Activated CD4-positive, alpha-beta T cell treated with anti-CD3 and anti-CD28 coated beads, Interleukin-2, Interleukin-4, amounts not matched to agents 100 ng/mL and 50 ng/mL, durations not matched to agents 16 hours and 8 hours (primary cell): ENCODE results near the gene DCD.
A peak's percentile ranks its signal among the peaks of the same experiment; 100 is the strongest.
"Not testable (repeated sequence)": the region's sequence is repeated elsewhere in the genome, so short reads cannot be mapped to it uniquely, and the experiment has no call there.

Experiments used
- DNase-seq: peaks from one replicate; pipeline ENCODE4 v3.0.0-alpha.2; 2020; ENCODE audit warnings: low spot score

The DCD gene, protein sequence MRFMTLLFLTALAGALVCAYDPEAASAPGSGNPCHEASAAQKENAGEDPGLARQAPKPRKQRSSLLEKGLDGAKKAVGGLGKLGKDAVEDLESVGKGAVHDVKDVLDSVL

GRCh38 chr12:54648265-54648664, at the start of gene DCD:
DCD (minus strand) TSS chr12:54648365; CDS start chr12:54648303, 62 bp downstream.
- no peak for DNase-seq

DNA sequence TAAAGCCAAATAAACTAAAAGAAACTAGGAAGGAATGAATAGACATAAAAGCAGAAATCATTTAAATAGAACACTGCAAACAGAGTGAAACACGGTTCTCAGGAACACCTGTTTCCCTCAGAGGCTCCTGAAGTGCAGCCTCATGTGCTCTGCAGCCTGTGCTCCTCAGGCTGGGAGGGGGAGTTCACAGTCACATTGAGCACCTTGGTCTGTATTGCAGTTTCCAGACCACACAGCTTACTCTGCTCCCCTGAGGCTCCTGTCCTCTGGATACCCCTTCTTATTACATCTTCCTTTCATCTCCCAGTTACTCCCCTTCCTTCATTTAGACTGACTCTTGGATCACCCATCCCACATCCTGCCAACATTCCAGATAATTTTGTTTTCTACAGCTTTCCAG, 49.7 kb upstream of the DCD start:
- DNase-seq: no peak

DNA sequence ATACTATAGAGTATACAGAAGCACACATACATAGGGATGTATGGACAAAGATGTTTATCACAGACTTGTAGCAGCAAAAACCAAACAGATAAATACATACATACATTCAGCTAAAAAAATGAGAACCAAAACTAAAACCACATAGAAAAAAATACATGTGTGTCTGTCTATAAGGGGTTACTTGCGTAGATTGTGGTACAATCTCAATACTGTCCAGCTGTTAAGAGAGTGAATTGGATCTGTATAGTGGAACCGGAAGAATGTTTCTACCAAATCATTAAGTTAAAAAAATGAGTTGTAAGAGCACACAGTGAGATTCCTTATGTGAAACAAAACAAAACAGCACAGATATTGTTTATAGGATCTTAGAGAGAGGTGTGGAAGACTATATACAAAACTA, 44.2 kb upstream of the DCD start:
- no peak for DNase-seq

DNA sequence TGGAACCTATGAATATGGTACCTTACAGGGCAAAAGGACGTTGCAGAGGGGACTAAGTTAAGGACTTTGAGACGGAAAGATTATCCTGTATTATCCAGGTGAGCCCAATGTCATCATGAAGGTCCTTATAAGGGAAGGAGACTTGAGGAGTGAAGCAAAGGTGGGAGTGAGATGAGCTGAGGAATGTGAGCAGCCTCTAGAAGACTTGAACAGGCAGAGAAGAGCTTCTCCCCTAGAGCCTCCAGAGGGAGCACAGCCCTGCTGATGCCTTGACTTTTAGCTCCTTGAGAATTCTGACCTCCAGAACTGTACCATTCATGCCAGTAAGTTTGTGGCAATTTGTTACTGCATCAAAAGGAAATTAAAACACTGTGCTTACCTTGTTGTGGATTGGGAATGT, 41.8 kb upstream of the DCD start:
- DNase-seq: no peak

DNA sequence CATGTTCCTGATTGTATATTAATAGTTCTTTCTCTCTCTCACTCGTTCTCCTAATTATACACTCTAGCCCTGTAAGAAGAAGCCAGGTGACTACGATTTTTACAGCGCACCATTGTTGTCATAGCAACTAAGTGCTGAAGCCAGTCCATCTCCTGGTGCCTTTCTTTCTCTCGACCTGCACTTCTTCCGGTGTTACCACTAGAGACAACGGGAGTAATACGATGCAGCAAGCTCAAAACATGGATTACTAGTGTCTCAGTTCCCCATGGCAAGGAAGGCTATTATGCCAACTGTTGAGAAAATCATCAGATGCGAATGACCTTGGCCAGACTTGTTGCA, 40.8 kb upstream of the DCD start:
- no peak for DNase-seq

DNA sequence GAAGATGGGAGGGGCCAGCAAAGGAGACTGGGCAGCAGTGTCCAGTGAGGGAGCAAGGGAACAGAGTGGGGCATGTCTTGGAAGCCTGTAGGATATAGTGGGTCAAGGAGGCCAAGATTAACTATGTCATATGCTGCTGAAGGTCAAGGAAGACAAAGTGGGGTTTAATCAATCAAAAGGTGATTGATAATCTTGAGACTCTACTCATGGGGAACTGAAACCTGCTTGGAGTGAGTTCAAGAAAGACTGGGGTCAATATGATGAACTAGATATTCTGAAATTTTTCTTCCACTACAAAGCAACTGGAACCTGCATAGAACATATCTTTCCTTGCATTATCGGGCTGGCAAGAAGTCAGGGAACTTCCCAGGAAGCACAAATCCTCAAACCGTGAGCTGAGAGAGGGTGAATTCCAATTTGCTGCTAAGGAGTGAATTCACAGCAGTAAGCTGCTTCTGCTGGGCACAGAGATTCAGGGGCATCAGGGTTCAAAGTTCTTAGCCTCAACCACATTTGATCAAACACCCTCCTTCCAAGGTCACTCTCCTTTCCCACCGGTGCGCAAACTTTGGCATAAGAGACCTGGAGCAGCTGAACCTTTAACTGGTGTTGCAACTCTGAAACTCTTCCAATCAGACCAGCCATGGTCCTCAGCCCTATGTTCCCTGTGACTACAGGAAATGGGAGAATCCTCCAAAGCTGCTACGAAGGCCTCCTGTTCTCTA, 40.3 kb upstream of the DCD start:
- no peak for DNase-seq

DNA sequence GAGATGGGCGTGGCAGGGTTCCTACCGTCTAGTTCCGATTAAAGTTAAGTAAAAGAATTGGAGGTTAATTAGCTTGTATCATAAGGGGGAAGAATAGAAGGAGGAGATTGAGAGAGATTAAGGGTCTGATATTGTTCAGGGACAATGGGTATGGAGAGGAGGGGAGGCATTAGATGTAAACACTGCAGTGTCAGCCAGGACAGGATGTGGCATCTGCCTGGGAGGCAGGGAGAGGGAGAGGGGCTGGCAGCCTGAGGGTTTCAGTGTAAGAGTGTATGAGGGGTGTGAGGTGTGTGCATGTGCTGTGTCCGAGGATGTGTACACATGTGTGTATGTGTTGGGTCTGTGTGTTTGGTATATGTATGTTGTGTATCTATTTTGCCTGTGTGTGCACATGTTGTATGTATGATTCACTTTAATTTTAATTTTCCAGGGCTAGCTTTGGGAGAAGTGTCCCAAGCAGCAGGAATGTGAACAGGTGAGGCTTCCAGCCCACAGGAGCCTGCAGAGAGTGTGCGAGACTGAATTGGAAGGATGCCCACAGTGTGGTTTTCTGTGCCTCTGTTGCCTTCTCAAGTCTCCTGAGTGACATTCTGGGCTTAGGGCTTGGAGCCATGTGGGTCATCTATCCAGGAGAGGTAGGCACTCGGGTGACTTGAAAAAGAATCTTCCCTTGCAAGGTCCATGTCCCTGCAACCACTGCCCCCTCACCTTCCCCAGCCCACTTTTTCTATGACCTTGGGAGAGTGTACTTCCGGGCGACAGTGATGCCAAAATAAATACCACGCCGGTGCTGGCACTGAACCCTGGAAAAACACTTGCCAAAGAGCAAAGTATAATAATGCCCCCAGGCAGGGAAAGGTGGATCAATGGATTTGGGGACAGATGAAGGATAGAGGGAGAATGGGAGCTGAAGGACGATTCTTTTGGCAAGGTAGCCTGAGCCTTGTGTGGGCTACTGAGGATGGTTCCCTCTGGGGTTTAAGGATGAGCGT, 36.8 kb upstream of the DCD start:
- no peak for DNase-seq

GRCh38 chr12:54683398-54683797, 35.2 kb upstream of the DCD start:
- DNase-seq: no peak

GRCh38 chr12:54682674-54683073, 34.5 kb upstream of the DCD start:
- no peak for DNase-seq

DNA sequence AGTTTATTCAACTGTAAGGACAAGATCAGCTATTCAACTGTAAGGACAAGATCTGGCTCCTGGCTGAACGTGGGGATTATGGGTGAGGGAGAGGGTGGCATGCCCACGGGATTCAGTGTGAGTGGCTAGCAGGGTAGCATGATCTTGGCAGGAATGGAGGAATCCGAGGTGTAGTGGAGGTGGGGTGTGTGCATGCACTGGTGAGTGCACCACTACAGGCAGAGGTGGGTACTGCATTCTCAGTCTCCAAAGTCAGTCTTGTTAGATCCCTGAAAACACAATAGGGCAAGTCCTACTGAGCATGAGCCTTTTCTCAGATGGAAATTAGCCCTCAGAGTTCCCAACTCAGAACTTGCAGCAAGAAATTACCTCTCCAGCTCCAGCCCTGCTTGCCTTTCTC, 32.2 kb upstream of the DCD start:
- peak; percentile 30 for DNase-seq

GRCh38 chr12:54678131-54678530, 30.0 kb upstream of the DCD start:
- DNase-seq: no peak

- no peak for DNase-seq
Measured at GRCh38 chr12:54667945-54668344, 19.8 kb upstream of the DCD start.

- no peak for DNase-seq
Measured at GRCh38 chr12:54666008-54666407, 17.8 kb upstream of the DCD start.

DNA sequence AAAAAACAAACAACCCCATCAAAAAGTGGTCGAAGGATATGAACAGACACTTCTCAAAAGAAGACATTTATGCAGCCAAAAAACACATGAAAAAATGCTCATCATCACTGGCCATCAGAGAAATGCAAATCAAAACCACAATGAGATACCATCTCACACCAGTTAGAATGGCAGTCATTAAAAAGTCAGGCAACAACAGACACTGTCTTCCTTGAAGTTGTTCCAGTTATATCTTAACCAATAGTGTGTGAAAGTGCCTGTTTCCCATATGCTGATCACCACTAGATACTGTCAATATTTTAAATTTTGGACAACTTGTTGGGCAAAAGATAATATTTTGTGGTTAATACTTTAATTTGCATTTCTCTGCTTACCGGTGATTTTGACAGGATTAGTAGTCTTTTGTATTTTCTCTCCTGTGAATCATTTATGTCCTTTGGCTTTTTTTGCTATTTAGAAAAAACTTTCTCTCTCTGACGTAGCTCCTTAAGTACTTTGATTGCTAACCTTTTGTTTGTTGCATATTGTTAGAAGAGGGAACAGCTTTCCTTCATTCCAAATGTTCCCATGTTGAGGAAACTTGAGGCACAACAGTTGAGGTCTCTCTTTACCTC, 17.0 kb upstream of the DCD start:
- DNase-seq: not testable (repeated sequence)

GRCh38 chr12:54663603-54664002, 15.4 kb upstream of the DCD start:
- no peak for DNase-seq

GRCh38 chr12:54662026-54662425, 13.9 kb upstream of the DCD start:
- no peak for DNase-seq

DNA sequence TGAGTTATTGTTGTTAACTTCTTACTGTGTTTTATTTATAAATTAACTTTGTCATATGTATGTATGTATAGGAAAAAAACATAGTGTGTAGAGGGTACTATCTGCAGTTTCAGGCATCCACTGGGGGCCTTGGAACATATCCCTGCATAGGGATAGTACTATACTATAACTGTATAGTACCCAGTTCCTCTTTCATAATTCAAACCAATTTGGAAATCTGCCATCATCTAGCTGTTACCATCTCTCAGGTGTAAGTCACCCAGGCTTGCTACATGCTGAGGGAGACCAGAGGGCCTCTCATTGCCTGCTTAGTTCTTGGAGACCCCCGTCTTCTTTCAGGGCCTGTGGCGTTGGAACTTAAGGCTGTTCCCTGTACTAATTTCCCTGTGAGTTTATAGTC, 12.9 kb upstream of the DCD start:
- no peak for DNase-seq

GRCh38 chr12:54660320-54660962, 12.3 kb upstream of the DCD start:
- DNase-seq: no peak

DNA sequence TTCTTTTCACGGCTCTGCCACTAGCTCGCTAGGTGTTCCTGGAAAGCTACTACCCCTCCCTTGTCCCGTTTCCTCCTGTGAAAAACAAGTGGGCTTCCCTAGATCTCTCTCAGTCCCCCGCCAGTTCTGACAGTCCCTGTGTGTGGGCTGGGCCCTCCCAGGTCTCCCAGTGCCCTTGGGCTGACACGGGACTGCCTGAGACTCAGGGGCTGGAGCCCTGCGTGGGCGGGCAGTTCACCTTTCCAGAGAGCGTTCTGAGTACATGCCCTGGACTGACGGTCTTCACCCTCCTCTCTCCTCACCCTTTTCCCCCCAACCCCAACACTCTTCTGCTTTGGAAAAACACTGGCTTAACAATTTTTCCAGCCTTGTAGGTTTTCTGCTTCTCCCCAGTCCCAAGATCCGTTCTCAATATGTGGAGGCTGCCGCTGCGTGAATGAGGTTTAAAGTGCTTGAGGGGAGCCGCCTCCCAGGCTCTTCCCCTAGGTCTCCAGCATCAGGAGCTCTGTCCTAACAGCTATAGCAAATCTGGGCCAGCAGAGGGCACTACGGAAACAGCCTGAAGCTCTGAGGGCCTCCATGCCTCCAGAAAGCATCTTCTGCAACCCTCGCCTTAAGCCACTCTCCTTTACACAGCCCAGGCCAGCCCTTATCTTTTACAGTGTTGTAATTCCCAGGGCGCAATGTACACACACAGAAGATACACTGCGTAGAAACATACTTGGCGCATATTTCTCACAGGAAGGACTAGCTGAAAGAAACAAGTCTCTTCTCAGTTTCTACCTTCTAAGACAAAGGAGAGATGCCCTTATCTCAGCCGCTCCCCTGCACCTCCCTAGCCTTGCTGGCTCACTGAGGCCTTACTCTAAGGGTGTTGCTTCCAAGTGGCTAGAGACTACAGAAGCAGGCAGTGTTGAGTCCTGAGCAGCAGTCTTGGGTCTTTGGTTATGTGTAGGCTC, 10.4 kb upstream of the DCD start:
- peak; percentile 53 for DNase-seq

DNA sequence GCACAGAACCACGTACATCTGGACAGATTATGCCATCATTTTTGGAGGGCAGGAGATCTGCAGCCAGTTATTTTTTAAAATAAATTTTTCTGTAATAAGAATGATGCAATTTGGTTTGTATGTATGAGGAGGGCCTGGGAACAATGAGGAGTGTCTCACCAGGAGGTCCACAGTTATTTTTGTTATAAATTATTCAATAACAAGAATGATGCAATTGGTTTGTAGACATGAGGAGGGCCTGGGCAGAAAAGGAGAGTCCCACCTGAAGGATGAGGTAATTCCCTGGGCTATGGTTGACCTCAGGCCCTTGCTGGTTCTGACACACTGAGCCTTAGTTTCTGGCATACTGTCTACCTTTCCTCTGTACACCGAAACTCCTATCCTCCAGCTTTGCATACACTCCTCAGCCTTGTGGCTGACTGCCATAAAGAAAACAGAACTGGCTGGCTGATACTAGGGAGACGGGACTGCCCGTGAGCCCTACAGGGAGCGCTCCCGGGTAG, 9.0 kb upstream of the DCD start:
- no peak for DNase-seq

DNA sequence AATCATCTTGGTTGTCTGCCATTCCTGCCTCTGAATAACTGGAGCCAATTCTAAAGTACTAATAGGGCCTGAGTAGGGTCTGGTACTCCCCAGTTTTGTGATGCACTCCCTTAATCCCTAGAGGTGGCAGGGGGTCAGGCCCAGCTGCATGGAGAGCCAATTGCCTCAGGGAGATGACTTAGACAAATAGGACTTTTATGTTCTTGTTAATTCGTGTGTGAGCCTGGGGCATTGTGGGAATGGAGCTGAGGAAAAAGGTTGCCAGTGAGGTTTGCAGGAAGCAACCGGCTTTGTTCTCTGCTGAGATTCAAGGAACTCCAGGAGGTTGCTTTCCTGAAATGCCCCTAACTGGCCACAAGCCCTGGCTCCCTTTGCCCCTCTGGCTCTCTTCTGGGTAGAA, 6.8 kb upstream of the DCD start:
- no peak for DNase-seq
